ENCODE data around the gene EZH2.

EZH2 gene

DNA sequence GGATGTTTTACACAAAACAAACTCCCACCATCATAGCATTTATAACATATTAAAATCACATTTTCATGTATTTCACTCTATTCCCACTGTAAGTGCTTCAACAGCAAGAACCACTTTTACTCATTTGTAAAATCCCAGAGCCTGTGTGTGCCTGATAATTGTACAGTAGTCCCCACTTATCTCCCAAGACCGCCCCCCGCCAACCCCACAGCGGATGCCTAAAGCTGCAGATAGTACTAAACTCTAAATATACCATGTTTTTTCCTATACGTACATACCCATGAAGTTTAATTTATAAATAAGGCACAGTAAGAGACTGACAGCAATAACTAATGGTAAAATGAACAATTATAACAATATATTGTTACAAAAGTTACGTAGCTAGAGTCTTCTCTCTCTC lies 33.5 kb downstream of the EZH2 start:
- H3K27ac ChIP-seq = no peak overlapping the region
- TF ChIP-seq, protein P1, sequence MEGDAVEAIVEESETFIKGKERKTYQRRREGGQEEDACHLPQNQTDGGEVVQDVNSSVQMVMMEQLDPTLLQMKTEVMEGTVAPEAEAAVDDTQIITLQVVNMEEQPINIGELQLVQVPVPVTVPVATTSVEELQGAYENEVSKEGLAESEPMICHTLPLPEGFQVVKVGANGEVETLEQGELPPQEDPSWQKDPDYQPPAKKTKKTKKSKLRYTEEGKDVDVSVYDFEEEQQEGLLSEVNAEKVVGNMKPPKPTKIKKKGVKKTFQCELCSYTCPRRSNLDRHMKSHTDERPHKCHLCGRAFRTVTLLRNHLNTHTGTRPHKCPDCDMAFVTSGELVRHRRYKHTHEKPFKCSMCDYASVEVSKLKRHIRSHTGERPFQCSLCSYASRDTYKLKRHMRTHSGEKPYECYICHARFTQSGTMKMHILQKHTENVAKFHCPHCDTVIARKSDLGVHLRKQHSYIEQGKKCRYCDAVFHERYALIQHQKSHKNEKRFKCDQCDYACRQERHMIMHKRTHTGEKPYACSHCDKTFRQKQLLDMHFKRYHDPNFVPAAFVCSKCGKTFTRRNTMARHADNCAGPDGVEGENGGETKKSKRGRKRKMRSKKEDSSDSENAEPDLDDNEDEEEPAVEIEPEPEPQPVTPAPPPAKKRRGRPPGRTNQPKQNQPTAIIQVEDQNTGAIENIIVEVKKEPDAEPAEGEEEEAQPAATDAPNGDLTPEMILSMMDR (IDR thresholded peaks at IDR 0.05) = no peak
- H3K4me3 ChIP-seq = no peak overlapping the region
- DNase-seq (ENCODE audit: low spot score) = no peak

- no peak for DNase-seq (ENCODE audit: low spot score)
- TF ChIP-seq, protein P1 (IDR thresholded peaks at IDR 0.05) = no peak
- Histone ChIP-seq H3K4me3 (no peak overlapping the region), H3K27ac (no peak overlapping the region)
Observed at GRCh38 chr7:148849393-148850098, 34.5 kb downstream of the EZH2 start.

- H3K27ac ChIP-seq = no peak overlapping the region
- H3K4me3 ChIP-seq = no peak overlapping the region
- no peak for DNase-seq (ENCODE audit: low spot score)
- TF ChIP-seq, protein P1 (IDR thresholded peaks at IDR 0.05) = no peak
Observed at GRCh38 chr7:148847815-148848734, 36.0 kb downstream of the EZH2 start.

- TF ChIP-seq, protein P1 (IDR thresholded peaks at IDR 0.05) = no peak
- Histone ChIP-seq H3K4me3 (no peak overlapping the region), H3K27ac (no peak overlapping the region)
- DNase-seq (ENCODE audit: low spot score) = no peak
Observed at GRCh38 chr7:148838905-148839304, 45.2 kb downstream of the EZH2 start.

GRCh38 chr7:148835854-148836253 lies 48.2 kb downstream of the EZH2 start:
- TF ChIP-seq, protein P1 (IDR thresholded peaks at IDR 0.05) = no peak
- DNase-seq (ENCODE audit: low spot score) = no peak
- H3K4me3 ChIP-seq = no peak overlapping the region
- H3K27ac ChIP-seq = no peak overlapping the region

DNA sequence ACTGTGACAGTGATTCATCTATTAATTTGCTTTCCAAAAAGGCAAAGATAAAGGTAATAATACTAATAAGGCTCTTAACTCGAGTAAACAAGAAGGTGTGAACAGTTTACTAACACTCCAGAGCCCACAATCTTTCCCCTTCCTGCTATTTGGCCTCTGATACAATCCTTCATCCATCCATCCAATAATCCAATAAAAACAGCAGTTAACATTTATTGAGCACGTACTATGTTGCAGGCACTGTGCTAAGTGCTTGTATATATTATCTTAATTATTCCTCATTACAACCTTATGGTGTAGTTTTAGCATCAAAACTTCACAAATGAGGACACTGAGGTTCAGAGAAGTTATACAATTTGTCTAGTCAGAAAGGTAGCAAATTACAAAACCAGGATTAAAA lies 49.5 kb downstream of the EZH2 start:
- DNase-seq (ENCODE audit: low spot score) = no peak
- Histone ChIP-seq H3K4me3 (no peak overlapping the region), H3K27ac (no peak overlapping the region)
- TF ChIP-seq, protein P1 (IDR thresholded peaks at IDR 0.05) = no peak

Data from coronary artery (tissue), 2 donors.